ENCODE measurements around the gene CELSR3. TPM values are rescaled to one million over a fixed set of nuclear protein-coding genes. Genes with fewer than 3 reads are reported as not detected.

CELSR3 gene
- total RNA-seq, 1 donor from 2014 or later = 9.8 TPM

DNA sequence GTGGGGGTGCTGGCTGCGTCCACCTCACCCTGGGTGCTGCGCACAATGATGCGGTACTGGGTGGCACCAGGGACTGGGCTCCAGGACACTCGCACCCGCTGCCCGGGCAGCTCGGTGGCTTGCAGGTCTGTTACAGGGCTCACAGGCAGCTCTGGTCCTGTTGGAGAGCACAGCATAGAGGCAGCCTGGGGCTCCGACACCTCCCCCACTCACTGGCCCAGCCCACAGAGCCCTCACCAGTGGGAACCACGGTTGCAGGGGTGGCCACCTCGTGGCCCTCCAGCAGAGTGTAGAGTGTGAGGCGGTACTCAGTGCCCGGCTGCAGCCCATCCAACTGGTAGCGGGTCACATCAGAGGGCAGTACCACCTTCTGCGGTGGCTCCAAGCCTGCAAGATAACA lies 71.2 kb downstream of the CELSR3 start:
- Mint-ChIP-seq H3K27me3 (peaks cover 3% of the 10 kb centered on the region), H3K27ac (no peak overlapping the region), H3K9me3 (no peaks in the 10 kb centered on the region), H3K4me1 (ENCODE audit: unreplicated experiment) (peaks cover 8% of the 10 kb centered on the region), H3K36me3 (peaks cover 7% of the 10 kb centered on the region), H3K4me3 (no peak overlapping the region)
- no peak for DNase-seq (ENCODE audit: extremely low spot score, unreplicated experiment)
- TF ChIP-seq CTCF (conservative IDR thresholded peaks at IDR 0.05) = no peak

GRCh38 chr3:48588230-48588629 lies 74.5 kb downstream of the CELSR3 start:
- Mint-ChIP-seq H3K27ac (no peak overlapping the region), H3K4me3 (no peak overlapping the region), H3K9me3 (no peaks in the 10 kb centered on the region), H3K36me3 (peaks cover 4% of the 10 kb centered on the region), H3K4me1 (ENCODE audit: unreplicated experiment) (no peaks in the 10 kb centered on the region), H3K27me3 (no peaks in the 10 kb centered on the region)
- TF ChIP-seq CTCF (conservative IDR thresholded peaks at IDR 0.05) = no peak
- DNase-seq (ENCODE audit: extremely low spot score, unreplicated experiment) = no peak

DNA sequence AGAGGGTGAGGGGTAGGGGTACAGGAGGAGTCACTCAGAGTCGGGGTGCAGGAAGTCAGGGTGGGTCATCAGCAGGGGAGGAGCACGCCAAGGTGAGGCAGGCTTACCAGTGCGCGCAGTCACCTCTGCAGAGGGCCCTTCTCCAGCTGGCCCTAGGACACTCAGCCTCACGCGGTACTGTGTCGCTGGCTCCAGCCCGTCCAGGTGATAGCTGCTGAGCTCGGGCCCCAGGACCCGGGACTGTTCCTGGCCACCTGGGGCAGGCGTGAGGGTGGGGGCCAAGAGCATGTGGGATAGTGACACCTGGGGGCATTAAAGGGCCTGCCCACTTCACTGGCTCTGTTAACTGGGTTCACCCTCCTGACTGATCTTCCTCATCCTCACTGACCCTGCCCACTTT lies 75.0 kb downstream of the CELSR3 start:
- H3K4me3 Mint-ChIP-seq = no peak overlapping the region
- no peaks in the 10 kb centered on the region for H3K9me3 Mint-ChIP-seq
- no peaks in the 10 kb centered on the region for H3K4me1 Mint-ChIP-seq (ENCODE audit: unreplicated experiment)
- no peak for TF ChIP-seq CTCF (conservative IDR thresholded peaks at IDR 0.05)
- DNase-seq (ENCODE audit: extremely low spot score, unreplicated experiment) = no peak
- H3K27me3 Mint-ChIP-seq = no peaks in the 10 kb centered on the region
- H3K27ac Mint-ChIP-seq = no peak overlapping the region
- peaks cover 4% of the 10 kb centered on the region for H3K36me3 Mint-ChIP-seq

Small RNA genes lying within 50 kb of the gene (microRNA-seq; reads per million reads assigned to microRNA genes)
- not detected for gene MIR4793

Other genes starting within 250 kb of the CELSR3 start
- 212 and 367 TPM in 2 replicates for gene PLXNB1, start 232.8 kb downstream of the CELSR3 start, total RNA-seq (ENCODE audit: low replicate concordance)
- gene CCDC51, start 222.8 kb downstream of the CELSR3 start, total RNA-seq (ENCODE audit: low replicate concordance) = 15.0 and 25.7 TPM in 2 replicates
- 268 and 281 TPM in 2 replicates for gene TMA7, start 222.6 kb downstream of the CELSR3 start, total RNA-seq (ENCODE audit: low replicate concordance)
- gene ATRIP, start 216.1 kb downstream of the CELSR3 start, total RNA-seq (ENCODE audit: low replicate concordance) = 9.3 and 16.0 TPM in 2 replicates
- gene SHISA5, start 158.7 kb downstream of the CELSR3 start, total RNA-seq (ENCODE audit: low replicate concordance) = 162 and 193 TPM in 2 replicates
- 10.5 and 11.3 TPM in 2 replicates for gene PFKFB4, start 106.1 kb downstream of the CELSR3 start, total RNA-seq (ENCODE audit: low replicate concordance)
- gene UCN2, start 99.1 kb downstream of the CELSR3 start, total RNA-seq (ENCODE audit: low replicate concordance) = 0.72 and 0.83 TPM in 2 replicates
- gene COL7A1, start 67.6 kb downstream of the CELSR3 start, total RNA-seq (ENCODE audit: low replicate concordance) = 17.6 and 32.3 TPM in 2 replicates
- 273 and 324 TPM in 2 replicates for gene UQCRC1, start 53.2 kb downstream of the CELSR3 start, total RNA-seq (ENCODE audit: low replicate concordance)
- gene TMEM89, start 41.1 kb downstream of the CELSR3 start, total RNA-seq (ENCODE audit: low replicate concordance) = not detected in 2 replicates
- gene SLC26A6, start 27.4 kb downstream of the CELSR3 start, total RNA-seq (ENCODE audit: low replicate concordance) = 19.7 and 35.6 TPM in 2 replicates
- gene NCKIPSD, start 23.0 kb upstream of the CELSR3 start, total RNA-seq (ENCODE audit: low replicate concordance) = 20.1 and 22.1 TPM in 2 replicates
- gene IP6K2, start 54.3 kb upstream of the CELSR3 start, total RNA-seq (ENCODE audit: low replicate concordance) = 104 and 145 TPM in 2 replicates
- 40.3 and 44.1 TPM in 2 replicates for gene PRKAR2A, start 185.0 kb upstream of the CELSR3 start, total RNA-seq (ENCODE audit: low replicate concordance)
- gene SLC25A20, start 236.0 kb upstream of the CELSR3 start, total RNA-seq (ENCODE audit: low replicate concordance) = 15.2 and 15.3 TPM in 2 replicates

All from type B pancreatic cell (in vitro differentiated cells).